H1 (cell line): ENCODE measurements around the gene VASP. TPM values are rescaled to one million over a fixed set of nuclear protein-coding genes. Genes with fewer than 3 reads are reported as not detected.

Source experiments
- E2F6 ChIP-seq: IDR thresholded peaks from 2 replicates; pipeline ENCODE4 v1.6.1; 2012; ENCODE audit warnings: inconsistent platforms
- EGR1 ChIP-seq: IDR thresholded peaks from 2 replicates; pipeline ENCODE4 v1.6.1; 2011; ENCODE audit warnings: low read depth, low read length, borderline replicate concordance
- EP300 ChIP-seq, 2 experiments: IDR thresholded peaks; 1 replicate in 1 of 2; 2 replicates in 1 of 2; pipeline ENCODE4 v1.6.1; 2011 to 2012; ENCODE audit warnings: low read depth in 2 of 2, low read length in 2 of 2, mild to moderate bottlenecking in 2 of 2, borderline replicate concordance in 1 of 2, inconsistent platforms in 1 of 2, moderate library complexity in 1 of 2
- GABPA ChIP-seq: IDR thresholded peaks from 2 replicates; pipeline ENCODE4 v1.6.1; 2011; ENCODE audit warnings: mild to moderate bottlenecking, low read length, moderate library complexity, borderline replicate concordance; ENCODE audit not compliant: insufficient read depth
- HDAC2 ChIP-seq, 2 experiments: fragments of 300-600 bp in 1 of 2; sonication (generic) in 1 of 2; IDR thresholded peaks; 2 replicates each; pipeline ENCODE4 v1.6.1; 2011 to 2012; ENCODE audit warnings: low read depth in 2 of 2, low read length in 2 of 2, mild to moderate bottlenecking in 2 of 2, moderate library complexity in 2 of 2, borderline replicate concordance in 1 of 2, inconsistent platforms in 1 of 2
- JUND ChIP-seq: IDR thresholded peaks from 2 replicates; pipeline ENCODE4 v1.6.1; 2011; ENCODE audit warnings: mild to moderate bottlenecking, improper control_type of control experiment, low read length
- NRF1 ChIP-seq: IDR thresholded peaks from 2 replicates; pipeline ENCODE4 v1.6.1; 2011; ENCODE audit warnings: mild to moderate bottlenecking, low read depth, low read length, improper control_type of control experiment
- POU5F1 ChIP-seq: IDR thresholded peaks from 2 replicates; pipeline ENCODE4 v1.6.1; 2011; ENCODE audit warnings: low read depth, mild to moderate bottlenecking, low read length, moderate library complexity
- polyA plus RNA-seq, 7 experiments: library from polyadenylated mRNA; depleted of rRNA in 3 of 7; stranded (reverse) in 5 of 7; unstranded in 2 of 7; fragments of >200 nt in 5 of 7; fragments of 200-250 nt in 2 of 7; gene quantifications; 1 replicate in 5 of 7; 2 replicates in 1 of 7; 4 replicates in 1 of 7; pipeline versions ENCODE4 v1.2.1 to v1.2.3, GENCODE V29; 2011 to 2013; ENCODE audit warnings: missing spikeins in 2 of 7, mixed read lengths in 2 of 7
- total RNA-seq: library from RNA; stranded (reverse); fragmentation: NEBNext Ultra II Directional; extraction: Animal tissue kit (Norgen Biotek cat#: 25700); gene quantifications from 2 replicates; pipeline ENCODE4 v1.2.1, GENCODE V29; 2021

The VASP gene
- total and polyA plus RNA-seq, 2 of the 8 experiments (the other 6 are each of a cell fraction or from before 2014, with no cell fraction given), result 89.7 to 135 TPM

- TF ChIP-seq HDAC2 (IDR thresholded peaks at IDR 0.05; ENCODE audit: borderline replicate concordance in 1 of 2, low read depth in 2 of 2, low read length in 2 of 2) (no peak), NRF1 (no peak), E2F6 (no peak), EP300 (IDR thresholded peaks at IDR 0.05; ENCODE audit: borderline replicate concordance in 1 of 2, low read depth in 2 of 2, low read length in 2 of 2) (no peak), EGR1 (no peak), POU5F1 (no peak), JUND (no peak), GABPA (no peak)
- TF ChIP-seq, all 59 proteins: peak for 0
Observed at GRCh38 chr19:45515807-45516401, 8.6 kb downstream of the VASP start (continued).
